Measurements from ENCODE around the gene DNASE2B. TPM values are rescaled to one million over a fixed set of nuclear protein-coding genes. Genes with fewer than 3 reads are reported as not detected.

The DNASE2B gene, protein sequence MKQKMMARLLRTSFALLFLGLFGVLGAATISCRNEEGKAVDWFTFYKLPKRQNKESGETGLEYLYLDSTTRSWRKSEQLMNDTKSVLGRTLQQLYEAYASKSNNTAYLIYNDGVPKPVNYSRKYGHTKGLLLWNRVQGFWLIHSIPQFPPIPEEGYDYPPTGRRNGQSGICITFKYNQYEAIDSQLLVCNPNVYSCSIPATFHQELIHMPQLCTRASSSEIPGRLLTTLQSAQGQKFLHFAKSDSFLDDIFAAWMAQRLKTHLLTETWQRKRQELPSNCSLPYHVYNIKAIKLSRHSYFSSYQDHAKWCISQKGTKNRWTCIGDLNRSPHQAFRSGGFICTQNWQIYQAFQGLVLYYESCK
- polyA plus RNA-seq (2012; ENCODE audit: insufficient read depth, insufficient read length, low read depth) = not detected

DNA sequence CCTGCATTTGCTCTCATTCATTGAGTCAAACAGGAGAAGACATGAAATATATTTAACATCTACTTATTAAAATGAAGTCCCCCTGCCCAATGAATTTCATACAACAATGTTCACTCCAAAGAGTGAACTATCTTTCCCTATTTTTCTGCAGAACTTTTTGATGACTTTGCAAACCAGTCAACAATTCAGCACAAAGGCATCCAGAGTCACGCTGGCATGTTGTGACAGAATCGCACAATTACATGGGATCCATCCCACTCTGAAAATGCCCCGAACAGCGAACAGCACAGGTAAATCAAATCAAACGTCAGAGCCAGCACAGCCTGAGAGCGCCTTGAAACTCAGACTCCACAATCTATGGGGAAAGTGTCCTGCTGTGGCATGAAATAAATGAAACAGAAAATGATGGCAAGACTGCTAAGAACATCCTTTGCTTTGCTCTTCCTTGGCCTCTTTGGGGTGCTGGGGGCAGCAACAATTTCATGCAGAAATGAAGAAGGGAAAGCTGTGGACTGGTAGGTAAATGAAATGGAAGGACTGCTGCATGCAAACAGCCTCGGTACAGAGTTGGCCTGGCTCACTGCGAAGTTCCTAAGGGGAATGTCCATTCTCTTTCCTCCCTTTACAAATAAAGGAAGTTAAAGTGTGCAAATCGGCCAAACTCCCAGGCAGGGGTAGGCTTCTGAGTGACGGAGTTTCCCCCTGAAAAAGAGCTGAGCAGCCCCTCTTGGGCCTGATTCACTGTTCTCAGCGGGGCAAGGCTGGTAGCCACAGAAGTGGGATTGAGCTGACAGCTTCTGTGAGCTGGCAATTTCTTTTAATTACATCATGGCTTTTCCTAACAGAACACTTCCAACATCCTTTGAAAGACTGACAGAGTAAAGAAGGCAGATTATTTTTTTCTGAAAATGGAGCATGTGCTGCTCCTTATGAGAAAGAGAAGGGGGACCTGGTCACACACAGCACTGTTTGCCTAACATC, at the start of gene DNASE2B:
TSS of gene DNASE2B (plus strand) at position 310 of the 981 bp plus-strand sequence. CDS start at position 391, 81 bp downstream.
- no peaks in the 10 kb centered on the region for H3K4me1 ChIP-seq
- H3K4me3 ChIP-seq (ENCODE audit: low read depth, low read length) = no peak within 1 kb of the TSS
- no peaks in the 10 kb centered on the region for H3K9me3 ChIP-seq
- TF ChIP-seq, protein P1, sequence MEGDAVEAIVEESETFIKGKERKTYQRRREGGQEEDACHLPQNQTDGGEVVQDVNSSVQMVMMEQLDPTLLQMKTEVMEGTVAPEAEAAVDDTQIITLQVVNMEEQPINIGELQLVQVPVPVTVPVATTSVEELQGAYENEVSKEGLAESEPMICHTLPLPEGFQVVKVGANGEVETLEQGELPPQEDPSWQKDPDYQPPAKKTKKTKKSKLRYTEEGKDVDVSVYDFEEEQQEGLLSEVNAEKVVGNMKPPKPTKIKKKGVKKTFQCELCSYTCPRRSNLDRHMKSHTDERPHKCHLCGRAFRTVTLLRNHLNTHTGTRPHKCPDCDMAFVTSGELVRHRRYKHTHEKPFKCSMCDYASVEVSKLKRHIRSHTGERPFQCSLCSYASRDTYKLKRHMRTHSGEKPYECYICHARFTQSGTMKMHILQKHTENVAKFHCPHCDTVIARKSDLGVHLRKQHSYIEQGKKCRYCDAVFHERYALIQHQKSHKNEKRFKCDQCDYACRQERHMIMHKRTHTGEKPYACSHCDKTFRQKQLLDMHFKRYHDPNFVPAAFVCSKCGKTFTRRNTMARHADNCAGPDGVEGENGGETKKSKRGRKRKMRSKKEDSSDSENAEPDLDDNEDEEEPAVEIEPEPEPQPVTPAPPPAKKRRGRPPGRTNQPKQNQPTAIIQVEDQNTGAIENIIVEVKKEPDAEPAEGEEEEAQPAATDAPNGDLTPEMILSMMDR (IDR thresholded peaks at IDR 0.05; ENCODE audit: low read depth, low read length) = no peak
- no peak for DNase-seq
- H3K36me3 ChIP-seq = no peaks in the 10 kb centered on the region
- no peaks in the 10 kb centered on the region for H3K27me3 ChIP-seq

DNA sequence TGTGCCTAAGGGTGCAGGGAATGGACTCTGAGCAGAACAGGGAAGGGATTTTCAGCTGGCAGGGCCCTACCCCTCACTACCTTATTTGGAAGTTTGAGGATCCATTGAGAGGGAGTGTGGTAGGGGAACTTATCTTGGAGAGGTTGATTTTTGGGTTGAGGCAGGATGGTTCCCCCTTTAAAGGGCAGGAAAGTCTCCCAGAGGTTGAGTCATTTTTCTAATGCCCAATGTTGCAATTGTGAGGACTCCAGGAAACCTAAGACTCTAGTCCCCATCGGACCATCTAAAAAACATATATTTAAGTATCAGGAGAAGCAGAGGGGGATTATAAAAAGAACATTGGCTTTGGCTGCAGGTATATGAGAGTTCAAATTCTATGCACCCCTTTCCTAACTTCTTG, 49.5 kb upstream of the DNASE2B start:
- H3K4me1 ChIP-seq = peaks cover 16% of the 10 kb centered on the region
- TF ChIP-seq, protein P1 (IDR thresholded peaks at IDR 0.05; ENCODE audit: low read depth, low read length) = no peak

DNA sequence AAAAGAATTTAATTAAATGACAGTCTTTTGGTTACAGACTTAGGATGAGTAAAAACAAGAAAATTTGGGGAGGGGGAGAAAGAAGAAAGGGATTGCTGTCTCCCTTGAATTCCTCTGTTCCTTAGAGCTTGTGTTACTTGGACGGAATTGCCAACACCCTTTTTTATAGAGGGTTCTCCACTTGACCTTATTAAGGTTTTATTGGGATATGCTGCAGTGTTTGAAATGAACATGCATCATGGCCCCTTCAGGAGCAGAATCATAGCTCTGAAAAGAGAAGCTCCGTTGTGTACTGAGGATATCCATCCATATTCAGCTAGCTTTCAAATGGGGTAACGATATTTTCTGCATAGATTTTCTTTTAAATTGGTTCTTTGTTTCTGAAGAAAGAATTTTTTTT, 48.2 kb upstream of the DNASE2B start:
- Histone ChIP-seq H3K4me3 (ENCODE audit: low read depth, low read length) (no peak overlapping the region), H3K36me3 (no peaks in the 10 kb centered on the region), H3K4me1 (peaks cover 22% of the 10 kb centered on the region), H3K27me3 (no peaks in the 10 kb centered on the region), H3K9me3 (no peaks in the 10 kb centered on the region)
- no peak for DNase-seq
- TF ChIP-seq, protein P1 (IDR thresholded peaks at IDR 0.05; ENCODE audit: low read depth, low read length) = no peak

More for the DNA sequence above, 49.5 kb upstream of the DNASE2B start:
- Histone ChIP-seq H3K9me3 (no peaks in the 10 kb centered on the region), H3K27me3 (no peaks in the 10 kb centered on the region), H3K4me3 (ENCODE audit: low read depth, low read length) (no peak overlapping the region), H3K36me3 (no peaks in the 10 kb centered on the region)
- DNase-seq = no peak

DNA sequence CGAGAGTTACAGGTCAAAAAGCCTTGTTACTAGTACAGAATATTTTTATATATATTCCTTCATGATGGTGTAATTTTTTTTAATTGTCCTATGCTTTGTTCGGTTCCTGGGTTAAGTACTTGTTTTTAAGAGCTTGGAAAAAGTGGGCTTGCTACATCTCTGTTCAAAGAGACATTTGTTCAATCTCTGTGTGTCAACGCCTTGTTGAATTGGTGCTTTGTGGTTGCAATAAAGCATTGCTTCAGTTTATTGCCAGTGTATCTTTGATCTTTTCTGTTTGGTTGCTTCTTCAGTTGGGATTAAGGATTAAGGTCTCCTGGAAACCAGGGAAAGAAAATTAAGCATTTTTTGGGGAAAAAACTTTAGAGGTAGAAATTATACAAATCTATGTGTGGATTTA, 47.7 kb upstream of the DNASE2B start:
- no peak overlapping the region for H3K4me3 ChIP-seq (ENCODE audit: low read depth, low read length)
- H3K4me1 ChIP-seq = peaks cover 22% of the 10 kb centered on the region
- no peaks in the 10 kb centered on the region for H3K27me3 ChIP-seq
- no peak for DNase-seq
- no peaks in the 10 kb centered on the region for H3K36me3 ChIP-seq
- H3K9me3 ChIP-seq = no peaks in the 10 kb centered on the region
- TF ChIP-seq, protein P1 (IDR thresholded peaks at IDR 0.05; ENCODE audit: low read depth, low read length) = no peak

DNA sequence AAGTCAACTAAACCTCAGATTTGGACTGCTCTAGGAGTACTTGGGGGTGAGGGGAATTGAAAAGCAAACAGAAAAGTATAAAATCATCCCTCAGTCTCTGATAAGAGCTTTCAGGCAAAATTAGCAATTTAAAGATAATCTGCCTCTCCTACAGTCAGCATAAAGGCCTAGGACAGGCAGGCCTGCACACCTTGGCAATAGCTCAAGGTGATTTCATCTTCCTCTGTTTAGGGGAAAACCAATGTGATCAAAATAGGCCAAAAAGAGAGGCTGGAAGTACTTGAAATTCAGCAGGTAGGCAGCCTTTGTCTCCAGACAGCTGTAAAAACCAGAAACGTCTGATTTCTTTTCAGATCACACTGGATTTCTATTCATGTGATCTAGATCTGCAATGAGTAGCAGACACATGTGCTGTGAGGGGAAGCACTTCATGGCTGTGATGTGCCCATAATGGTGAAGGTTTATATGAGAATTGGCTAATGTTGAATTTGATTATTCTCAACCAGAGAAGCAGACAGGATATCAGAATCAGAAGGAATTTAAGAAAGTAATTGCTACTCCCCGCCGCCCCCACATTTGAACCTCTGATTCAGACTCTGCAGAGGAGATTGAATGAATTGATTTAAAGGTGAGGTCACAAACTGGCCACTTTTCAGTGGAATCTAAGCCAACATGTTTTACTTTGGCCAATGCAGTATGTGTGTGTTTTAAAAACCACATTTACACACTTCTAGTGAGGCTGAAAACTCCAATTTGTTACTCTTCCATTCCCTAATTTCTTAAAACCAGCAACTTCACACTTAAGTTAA, 45.8 kb upstream of the DNASE2B start:
- H3K4me1 ChIP-seq = peaks cover 22% of the 10 kb centered on the region
- DNase-seq = peak; percentile 11
- no peaks in the 10 kb centered on the region for H3K9me3 ChIP-seq
- H3K4me3 ChIP-seq (ENCODE audit: low read depth, low read length) = no peak overlapping the region
- TF ChIP-seq, protein P1 (IDR thresholded peaks at IDR 0.05; ENCODE audit: low read depth, low read length) = no peak
- H3K36me3 ChIP-seq = no peaks in the 10 kb centered on the region
- no peaks in the 10 kb centered on the region for H3K27me3 ChIP-seq

Data from BE2C (cell line).